GM13977 (cell line): ENCODE results near the gene AMFR.

Source experiments
- DNase-seq: peaks from one replicate; pipeline ENCODE4 v3.0.0; 2012; ENCODE audit warnings: low spot score
- in situ Hi-C: fragments of 300-500 bp; cut with MboI; formaldehyde crosslinking; loops from one replicate; pipeline ENCODE4 v1.12.0; 2022; ENCODE audit warnings: low sequenced_read_pairs, low pct_unique_long_range_greater_than_20kb, mixed read lengths, inconsistent platforms; ENCODE audit not compliant: unreplicated experiment
- TF ChIP-seq, protein P1 (sequence below): IDR thresholded peaks from 2 replicates; pipeline ENCODE4 v1.5.1; 2012; ENCODE audit warnings: mild to moderate bottlenecking, control low read depth; ENCODE audit not compliant: insufficient read depth; ENCODE audit errors: extremely low read depth, missing control alignments

AMFR gene

DNA sequence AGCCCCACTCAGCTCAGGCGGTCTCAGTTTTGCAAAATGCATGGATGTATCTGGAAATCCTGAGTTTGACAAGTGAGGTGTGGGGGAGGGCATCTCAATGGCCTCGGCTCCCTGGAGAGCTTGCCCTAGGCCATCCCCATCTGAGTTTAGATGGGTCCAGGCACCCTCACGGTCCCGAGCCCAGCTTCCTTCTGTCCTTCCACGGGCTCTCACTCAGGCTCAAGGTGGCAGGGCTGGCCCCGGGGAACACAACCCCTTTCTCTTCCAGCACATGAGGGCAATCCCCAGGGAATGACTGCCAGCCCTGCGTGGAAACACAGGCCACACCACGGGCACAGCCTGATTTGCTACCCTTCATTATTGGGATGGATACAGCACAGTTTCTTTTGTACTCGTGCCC is 58.4 kb downstream of the AMFR start:
- in situ Hi-C loops, result no loop called here
- TF ChIP-seq, protein P1, sequence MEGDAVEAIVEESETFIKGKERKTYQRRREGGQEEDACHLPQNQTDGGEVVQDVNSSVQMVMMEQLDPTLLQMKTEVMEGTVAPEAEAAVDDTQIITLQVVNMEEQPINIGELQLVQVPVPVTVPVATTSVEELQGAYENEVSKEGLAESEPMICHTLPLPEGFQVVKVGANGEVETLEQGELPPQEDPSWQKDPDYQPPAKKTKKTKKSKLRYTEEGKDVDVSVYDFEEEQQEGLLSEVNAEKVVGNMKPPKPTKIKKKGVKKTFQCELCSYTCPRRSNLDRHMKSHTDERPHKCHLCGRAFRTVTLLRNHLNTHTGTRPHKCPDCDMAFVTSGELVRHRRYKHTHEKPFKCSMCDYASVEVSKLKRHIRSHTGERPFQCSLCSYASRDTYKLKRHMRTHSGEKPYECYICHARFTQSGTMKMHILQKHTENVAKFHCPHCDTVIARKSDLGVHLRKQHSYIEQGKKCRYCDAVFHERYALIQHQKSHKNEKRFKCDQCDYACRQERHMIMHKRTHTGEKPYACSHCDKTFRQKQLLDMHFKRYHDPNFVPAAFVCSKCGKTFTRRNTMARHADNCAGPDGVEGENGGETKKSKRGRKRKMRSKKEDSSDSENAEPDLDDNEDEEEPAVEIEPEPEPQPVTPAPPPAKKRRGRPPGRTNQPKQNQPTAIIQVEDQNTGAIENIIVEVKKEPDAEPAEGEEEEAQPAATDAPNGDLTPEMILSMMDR, result no peak
- DNase-seq, result no peak

DNA sequence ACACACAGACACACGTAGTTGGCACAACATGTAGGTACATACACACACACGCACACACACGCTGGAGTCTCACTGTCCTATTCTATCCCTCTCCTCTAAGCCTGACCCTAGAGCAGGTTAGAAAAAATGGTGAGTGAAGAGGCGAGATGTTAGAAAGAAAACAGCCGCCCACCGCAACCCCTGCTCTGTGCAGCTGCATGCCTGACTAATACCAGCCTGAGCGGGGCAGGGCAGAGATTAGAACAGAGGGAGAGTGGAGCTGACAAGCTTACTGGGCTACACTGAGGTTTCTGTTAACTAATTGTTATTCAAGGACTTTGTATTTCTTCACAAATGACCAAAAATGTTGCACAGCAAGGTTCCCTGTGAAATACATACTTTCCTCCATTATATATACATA is 59.8 kb downstream of the AMFR start:
- DNase-seq, result no peak
- in situ Hi-C loops, result no loop called here
- TF ChIP-seq, protein P1, result no peak

DNA sequence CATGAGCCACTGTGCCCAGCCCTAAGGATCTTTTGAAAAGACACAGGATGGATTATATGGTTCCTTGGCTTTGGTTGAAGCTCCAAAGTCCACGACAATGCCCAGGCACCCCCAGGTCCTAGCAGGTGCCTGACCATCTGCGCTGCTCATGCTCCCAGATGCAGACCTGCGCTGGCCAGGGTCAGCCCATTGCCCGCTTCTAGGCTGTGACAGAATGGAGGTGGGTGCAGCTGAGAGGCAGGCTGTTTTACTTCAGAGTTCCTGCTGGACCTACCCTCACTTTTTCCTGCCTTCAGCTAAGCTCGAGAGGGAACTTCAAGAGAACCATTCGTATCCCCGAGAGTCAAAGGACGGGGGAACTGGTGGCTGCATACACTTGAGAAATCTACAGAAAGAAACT is 60.5 kb downstream of the AMFR start:
- TF ChIP-seq, protein P1, result no peak
- DNase-seq, result no peak
- in situ Hi-C loops, result no loop called here

DNA sequence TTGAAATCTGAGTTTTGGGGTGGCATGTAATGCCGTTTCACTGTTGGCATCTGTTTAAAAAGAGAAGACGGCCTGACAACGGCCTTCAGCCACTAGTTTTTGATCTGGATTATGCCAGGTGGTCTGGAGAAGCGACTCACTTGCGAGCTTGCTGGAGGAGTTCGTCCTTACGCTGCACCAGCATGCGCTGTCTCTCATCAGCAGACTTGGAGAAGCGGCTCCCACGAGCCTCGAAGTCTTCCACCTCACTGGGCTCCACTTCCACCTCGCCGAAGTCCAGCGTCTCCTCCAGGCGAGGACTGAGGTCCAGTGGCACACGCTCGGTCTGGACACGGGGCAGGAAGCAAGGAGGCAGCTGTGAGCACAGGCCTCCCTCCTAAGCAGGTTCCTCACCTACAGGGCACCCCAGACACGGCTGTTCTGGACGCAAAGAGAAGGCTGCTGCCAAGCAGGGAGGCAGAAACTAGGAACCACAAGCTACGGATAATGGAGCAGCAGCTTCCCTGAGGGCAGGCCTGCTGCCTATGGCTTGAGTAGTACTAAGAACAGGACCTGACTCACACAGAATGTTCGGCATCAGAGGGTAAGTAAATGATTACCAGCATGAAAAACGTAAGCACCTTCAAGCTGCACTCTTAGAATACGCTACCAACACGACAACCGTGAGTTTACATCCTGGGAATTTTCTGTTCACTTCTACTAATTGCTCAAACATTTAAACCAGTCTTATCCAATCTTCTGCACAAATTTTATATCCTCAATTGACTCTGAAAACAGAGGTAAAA is 61.4 kb downstream of the AMFR start:
- TF ChIP-seq, protein P1, result no peak
- in situ Hi-C loops, result no loop called here
- DNase-seq, result no peak

DNA sequence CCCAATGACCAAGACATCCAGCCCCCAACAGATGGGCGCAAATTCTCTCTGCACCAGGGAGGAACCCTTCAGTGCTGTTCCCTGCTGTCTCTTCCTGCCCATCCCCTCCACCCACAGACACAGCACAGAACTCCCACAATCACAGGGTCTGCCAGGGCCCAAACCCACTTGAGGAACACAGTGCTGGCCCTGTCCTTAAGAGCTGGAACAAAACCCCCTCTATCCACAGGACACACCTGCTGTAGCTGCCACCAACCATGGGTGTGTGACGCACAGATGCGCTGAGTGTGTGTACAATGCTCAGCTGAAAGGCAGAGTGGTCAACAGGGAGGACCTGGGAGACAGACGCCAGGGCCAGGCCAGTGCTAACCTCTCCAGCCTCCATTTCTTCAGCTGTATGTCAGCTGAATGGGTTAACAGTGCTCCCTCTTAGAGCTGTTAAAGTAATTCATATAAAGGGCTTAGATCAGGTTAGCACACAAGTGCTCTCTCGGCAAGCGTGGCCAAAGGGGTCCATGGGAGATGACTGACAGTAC is 62.1 kb downstream of the AMFR start:
- in situ Hi-C loops, result no loop called here
- TF ChIP-seq, protein P1, result no peak
- DNase-seq, result no peak

- no peak for DNase-seq
- TF ChIP-seq, protein P1, result no peak
- in situ Hi-C loops, result no loop called here
These were observed 62.6 kb downstream of the AMFR start for GRCh38 chr16:56362706-56363105.
